Stimulated activated CD4-positive, alpha-beta T cell treated with anti-CD3 and anti-CD28 coated beads, Interleukin-4, amount 100 ng/mL, for 1 hour (primary cell): ENCODE data around the gene ADAMTS18.
A peak's percentile ranks its signal among the peaks of the same experiment; 100 is the strongest.
"Not testable (repeated sequence)": the region's sequence is repeated elsewhere in the genome, so short reads cannot be mapped to it uniquely, and the experiment has no call there.

ENCODE experiments used
- DNase-seq: peaks from one replicate; pipeline ENCODE4 v3.0.0-alpha.2; 2020

ADAMTS18 gene

DNA sequence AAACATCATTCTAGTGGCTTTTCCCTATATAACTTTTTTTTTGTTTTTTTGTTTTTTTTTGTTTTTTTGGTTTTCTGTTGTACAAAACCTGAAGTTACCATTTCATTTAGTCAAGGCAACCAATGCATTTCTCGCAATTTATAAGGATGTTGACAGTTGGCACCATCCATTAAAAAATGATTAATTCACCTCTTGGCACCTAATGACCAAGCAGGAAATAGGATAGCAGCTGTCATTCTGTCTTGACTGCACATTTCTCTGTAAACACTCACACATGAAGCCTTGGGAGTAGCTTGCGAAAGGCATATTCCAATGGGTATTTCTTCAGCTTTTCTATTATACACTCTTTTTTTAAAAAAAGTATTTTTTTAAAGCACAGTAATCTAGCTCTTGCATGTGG is 158.2 kb downstream of the ADAMTS18 start:
- DNase-seq = no peak

DNA sequence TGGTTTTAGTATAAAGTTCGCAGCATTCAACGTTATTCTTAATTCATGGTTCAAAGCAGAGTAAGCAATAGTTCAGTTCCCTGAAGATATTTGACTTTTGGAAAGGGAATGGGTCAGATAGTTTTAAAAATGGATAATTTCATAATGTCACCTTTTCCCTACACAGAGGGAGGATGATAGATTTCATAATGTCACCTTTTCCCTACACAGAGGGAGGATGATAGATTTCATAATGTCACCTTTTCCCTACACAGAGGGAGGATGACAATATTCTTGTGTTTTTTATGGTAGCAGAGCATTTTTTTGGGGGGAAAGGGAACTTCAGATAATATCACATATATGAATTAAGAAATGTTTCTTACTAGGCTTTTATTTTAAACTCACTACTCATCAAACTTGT is 159.5 kb downstream of the ADAMTS18 start:
- DNase-seq = not testable (repeated sequence)

DNA sequence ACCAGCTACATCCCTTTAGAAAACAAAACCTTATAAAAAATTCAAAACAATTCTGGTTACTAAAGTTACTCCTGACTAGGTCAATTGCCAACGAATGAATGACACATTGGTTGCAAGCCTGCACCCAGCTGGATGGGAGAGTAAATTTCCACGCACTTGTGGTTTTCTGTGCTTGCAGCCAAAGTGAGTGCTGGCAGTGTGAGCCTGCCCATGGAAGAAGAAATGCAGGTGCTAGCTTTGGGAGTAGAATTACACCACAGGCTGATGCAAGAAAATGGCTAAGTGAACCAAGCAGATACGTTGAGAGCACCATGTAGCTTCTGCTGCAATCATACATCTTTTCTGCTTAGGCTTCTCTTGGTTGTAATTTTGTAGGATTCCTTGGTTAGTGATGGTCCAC is 161.0 kb downstream of the ADAMTS18 start:
- no peak for DNase-seq

DNA sequence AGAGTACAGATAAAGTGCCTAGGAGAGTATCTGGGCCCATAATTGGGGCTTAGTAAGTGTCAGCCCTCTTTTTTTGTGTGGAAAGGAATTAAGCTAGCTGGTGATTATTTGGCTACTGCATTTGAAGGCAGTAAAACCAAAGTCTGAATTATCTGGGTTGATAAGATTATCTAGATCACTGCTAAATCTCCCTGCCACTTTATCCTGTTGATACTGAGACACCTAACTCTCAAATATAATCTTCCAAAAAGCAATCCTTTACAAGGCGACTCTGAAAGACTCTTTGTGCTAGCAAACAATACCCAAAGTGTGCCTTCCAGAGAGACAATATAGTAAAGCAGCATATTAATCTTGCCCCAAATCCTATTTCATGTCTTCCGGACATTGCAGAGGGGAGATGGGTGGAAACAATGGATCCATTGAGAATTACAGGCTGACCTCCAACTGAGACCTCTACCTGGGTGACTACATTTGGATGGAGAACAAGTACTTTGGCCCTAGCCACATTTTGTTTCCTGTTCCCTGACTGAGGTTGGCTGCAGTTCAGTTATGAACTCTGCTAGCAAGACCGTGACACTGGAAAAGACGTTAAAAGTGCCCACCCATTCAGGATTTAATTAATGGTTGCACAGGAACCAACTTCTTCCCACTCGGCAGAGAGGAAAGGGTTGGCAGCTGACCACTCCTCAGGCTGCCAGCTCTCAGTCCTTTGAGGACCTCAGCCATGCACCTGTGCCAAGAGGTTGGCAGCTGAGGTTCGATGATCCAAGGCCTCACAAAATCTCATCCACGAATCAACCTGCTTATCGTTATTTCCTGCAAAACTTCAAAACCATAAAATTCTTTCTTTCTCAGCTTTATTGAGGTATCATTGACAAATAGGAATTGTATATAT is 163.1 kb downstream of the ADAMTS18 start:
- no peak for DNase-seq

DNA sequence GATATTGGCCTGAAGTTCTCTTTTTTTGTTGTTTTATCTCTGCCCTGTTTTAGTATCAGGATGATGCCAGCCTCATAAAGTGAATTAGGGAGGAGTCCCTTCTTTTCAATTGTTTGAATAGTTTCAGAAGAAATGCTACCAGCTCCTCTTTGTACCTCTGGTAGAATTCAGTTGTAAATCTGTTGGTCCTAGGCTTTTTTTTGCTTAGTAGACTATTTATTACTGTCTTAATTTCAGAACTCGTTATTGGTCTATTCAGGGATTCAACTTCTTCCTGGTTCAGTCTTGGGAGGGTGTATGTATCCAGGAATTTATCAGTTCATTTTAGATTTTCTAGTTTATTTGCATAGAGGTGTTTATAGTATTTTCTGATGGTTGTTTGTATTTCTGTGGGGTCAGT is 168.6 kb downstream of the ADAMTS18 start:
- not testable (repeated sequence) for DNase-seq

DNA sequence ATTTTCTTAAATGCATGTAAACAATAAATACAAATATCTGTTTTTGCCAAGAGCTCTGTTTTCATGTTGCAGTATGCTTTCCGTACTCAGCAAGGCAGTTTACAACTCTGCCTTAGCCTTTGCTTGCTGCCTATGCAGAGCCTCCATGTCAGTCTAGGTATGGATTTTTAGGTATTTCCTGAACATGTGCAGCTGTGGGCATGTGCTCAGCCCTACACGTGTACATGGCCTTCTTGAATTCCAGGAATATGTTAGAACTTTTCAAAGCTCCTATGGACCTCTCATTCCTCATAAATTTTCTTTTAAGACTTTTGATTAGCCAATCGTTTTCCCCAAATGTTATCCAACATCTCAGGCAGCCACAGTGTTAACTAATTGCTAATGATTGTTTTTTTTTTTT is 171.9 kb downstream of the ADAMTS18 start:
- no peak for DNase-seq

DNA sequence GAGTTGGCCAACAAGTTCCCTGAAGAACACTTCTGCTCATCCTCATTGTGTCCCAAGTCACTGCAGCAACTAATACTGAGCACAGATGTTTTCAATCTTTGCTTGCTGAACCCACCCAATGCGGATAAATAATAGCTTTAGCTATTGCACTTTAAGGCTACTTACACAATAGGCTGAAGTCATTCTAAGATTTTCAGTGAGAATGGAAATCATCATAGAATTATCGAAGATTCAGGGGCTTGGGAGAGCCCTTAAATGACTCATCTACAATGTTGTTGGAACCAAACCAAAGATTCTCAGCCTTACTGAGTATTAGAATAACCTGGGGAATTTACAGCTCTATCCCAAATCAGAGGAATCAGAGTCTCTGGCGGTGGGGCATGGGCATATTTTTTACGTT is 184.4 kb downstream of the ADAMTS18 start:
- no peak for DNase-seq

DNA sequence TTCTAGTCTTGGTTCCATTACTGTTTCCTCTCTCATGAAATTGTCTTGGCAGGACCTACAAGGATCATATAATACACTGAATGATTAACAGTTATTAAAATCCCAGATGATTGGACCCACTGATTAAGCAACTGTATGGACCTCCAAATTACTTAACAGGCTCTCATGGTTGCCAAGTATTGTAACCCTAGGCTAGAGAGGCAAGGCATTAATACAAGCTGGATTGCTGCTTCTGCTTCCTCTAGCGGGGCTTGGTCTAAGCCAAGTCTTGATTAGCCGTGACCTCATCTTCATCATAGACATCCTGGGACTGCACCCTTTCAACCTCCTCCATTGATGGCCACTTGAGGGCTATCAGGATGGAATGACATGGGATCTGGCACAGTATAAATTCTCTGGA is 188.7 kb downstream of the ADAMTS18 start:
- DNase-seq = no peak

DNA sequence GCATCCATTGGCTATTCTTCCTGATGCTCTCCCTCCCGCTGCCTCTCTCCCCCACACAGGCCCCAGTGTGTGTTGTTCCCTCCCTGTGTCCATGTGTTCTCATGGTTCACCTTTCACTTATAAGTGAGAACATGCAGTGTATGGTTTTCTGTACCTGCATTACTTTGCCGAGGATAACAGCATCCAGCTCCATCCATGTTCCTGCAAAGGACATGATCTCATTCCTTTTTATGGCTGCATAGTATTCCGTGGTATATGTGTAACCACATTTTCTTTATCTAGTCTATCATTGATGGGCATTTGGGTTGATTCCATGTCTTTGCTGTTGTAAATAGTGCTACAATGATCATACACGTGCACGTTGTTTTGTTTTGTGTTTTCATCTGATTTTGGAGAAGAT is 192.4 kb downstream of the ADAMTS18 start:
- not testable (repeated sequence) for DNase-seq

DNA sequence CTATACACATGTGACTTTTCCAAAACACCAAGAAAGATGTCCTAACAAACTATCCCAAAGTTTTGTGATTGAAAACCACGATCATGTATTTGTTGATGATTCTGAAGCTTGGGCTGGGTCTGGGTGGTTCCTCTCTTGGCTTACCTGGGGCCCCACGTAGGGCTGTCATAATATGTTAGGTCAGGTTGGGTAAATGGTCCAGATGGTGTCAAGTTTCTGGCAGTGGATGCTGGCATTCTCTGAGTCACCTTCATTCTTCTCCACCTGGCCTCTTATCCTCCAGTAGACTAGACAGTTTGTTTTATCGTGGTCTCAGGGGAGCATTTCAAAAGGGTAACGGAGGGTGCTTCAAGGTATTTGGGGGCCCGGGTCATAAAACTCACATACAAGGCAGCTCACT is 196.2 kb downstream of the ADAMTS18 start:
- no peak for DNase-seq

DNA sequence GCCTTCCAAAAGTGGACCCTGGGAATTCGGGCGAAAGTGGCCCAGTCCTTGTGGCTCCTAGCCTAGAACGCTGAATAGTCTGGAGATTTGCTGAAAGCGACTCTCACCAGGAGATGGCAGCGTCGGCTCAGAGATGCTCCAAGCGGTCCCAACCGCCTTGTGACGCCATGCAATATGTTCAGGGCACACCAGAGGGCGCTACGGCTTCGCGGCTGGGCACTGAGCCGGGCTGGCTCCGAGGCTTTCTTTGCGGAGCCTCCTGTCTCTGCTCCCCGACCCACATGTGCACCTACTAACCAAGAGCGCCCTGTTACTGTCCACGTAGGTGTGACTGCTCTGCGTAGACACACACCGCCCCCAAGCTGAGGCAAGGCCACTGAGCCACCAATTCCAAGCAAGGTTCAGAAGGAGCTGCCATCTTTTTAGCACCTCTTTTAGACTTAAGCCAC is 198.7 kb downstream of the ADAMTS18 start:
- peak; percentile 89 for DNase-seq

DNA sequence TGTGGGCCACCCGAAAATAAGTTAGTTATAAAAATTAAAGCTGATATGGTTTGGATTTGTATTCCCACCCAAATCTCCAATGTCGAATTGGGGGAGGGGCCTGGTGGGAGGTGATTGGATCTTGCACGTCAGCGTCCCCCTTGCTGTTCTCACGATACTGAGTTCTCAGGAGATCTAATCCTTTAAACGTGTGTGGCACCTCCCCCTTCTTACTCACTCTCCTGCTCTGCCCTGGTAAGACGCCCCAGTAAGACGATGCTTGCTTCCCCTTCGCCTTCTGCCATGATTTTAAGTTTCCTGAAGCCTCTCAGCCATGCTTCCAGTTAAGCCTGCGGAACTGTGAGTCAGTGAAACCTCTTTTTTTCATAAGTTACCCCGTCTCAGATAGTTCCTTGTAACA is 200.2 kb downstream of the ADAMTS18 start:
- DNase-seq = no peak

DNA sequence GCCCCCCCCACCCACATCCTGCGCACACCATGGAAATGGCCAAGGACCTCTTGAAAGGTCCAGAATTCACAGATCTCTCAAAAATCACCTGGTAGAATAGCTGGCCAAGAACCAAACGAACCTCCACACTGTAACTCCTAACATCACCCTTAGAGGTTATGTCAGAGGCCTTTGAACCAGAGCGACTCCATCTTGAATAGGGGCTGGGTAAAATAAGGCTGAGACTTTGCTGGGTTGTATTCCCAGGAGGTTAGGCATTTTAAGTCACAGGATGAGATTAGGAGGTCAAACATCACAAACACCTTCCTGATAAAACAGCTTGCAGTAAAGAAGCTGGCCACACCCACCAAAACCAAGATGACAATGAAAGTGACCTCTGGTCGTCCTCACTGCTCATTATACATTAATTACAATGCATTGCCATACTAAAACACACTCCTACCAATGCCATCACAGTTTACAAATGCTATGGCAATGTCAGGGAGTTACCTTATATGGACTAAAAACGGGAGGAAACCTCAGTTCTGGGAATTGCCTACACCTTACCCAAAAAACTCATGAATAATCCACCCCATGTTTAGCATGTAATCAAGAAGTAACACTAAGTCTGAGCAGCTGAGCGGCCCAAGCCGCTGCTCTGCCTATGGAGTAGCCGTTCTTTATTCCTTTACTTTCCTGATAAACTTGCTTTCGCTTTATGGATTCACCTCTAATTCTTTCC is 200.9 kb downstream of the ADAMTS18 start:
- no peak for DNase-seq
